Measurements from ENCODE around the gene ERICH2. TPM values are rescaled to one million over a fixed set of nuclear protein-coding genes. Genes with fewer than 3 reads are reported as not detected.
"Not testable (repeated sequence)": the region's sequence is repeated elsewhere in the genome, so short reads cannot be mapped to it uniquely, and the experiment has no call there.

ERICH2 gene
- 0.85 TPM for total RNA-seq

GRCh38 chr2:170770008-170770605 lies at the start of gene ERICH2:
ERICH2 (plus strand) TSS chr2:170770378; CDS start chr2:170770682, 304 bp downstream.
- no peak for DNase-seq (ENCODE audit: low spot score)
- peak; percentile 77 for ATAC-seq
- intact Hi-C loops (cut with DNase I), result no loop called here

- ATAC-seq (no peak), DNase-seq (ENCODE audit: low spot score) (no peak)
- intact Hi-C loops (cut with DNase I), result loop anchor here (1.0 kb wide), 1 partner anchor 22 kb away; no protein-coding TSS in a partner anchor
Observed at GRCh38 chr2:170721678-170722077, 48.5 kb upstream of the ERICH2 start.

GRCh38 chr2:170722301-170722700 lies 47.9 kb upstream of the ERICH2 start:
- DNase-seq (ENCODE audit: low spot score) (no peak), ATAC-seq (no peak)
- intact Hi-C loops (cut with DNase I), result loop anchor here (1.0 kb wide), 1 partner anchor 23 kb away; no protein-coding TSS in a partner anchor

GRCh38 chr2:170723446-170723958 lies 46.7 kb upstream of the ERICH2 start:
- DNase-seq (ENCODE audit: low spot score) (no peak), ATAC-seq (no peak)
- intact Hi-C loops (cut with DNase I), result no loop called here

GRCh38 chr2:170733798-170734600 lies 36.2 kb upstream of the ERICH2 start:
- no peak for ATAC-seq
- DNase-seq (ENCODE audit: low spot score), result no peak
- intact Hi-C loops (cut with DNase I), result no loop called here

GRCh38 chr2:170734601-170735000 lies 35.6 kb upstream of the ERICH2 start:
- intact Hi-C loops (cut with DNase I); DNase-seq (ENCODE audit: low spot score); ATAC-seq: not testable (repeated sequence)

GRCh38 chr2:170736628-170737027 lies 33.5 kb upstream of the ERICH2 start:
- no peak for DNase-seq (ENCODE audit: low spot score)
- intact Hi-C loops (cut with DNase I), result no loop called here
- ATAC-seq, result no peak

GRCh38 chr2:170737406-170737805 lies 32.8 kb upstream of the ERICH2 start:
- ATAC-seq, result no peak
- DNase-seq (ENCODE audit: low spot score), result no peak
- intact Hi-C loops (cut with DNase I), result no loop called here

- intact Hi-C loops (cut with DNase I), result no loop called here
- DNase-seq (ENCODE audit: low spot score) (no peak), ATAC-seq (no peak)
Observed at GRCh38 chr2:170737821-170738220, 32.4 kb upstream of the ERICH2 start.

GRCh38 chr2:170739048-170739447 lies 31.1 kb upstream of the ERICH2 start:
- ATAC-seq, result no peak
- intact Hi-C loops (cut with DNase I), result no loop called here
- no peak for DNase-seq (ENCODE audit: low spot score)

GRCh38 chr2:170739507-170740046 lies 30.6 kb upstream of the ERICH2 start:
- DNase-seq (ENCODE audit: low spot score), result no peak
- intact Hi-C loops (cut with DNase I), result no loop called here

GRCh38 chr2:170740660-170741059 lies 29.5 kb upstream of the ERICH2 start:
- no peak for DNase-seq (ENCODE audit: low spot score)
- intact Hi-C loops (cut with DNase I), result no loop called here
- ATAC-seq, result no peak

More at GRCh38 chr2:170739507-170740046, 30.6 kb upstream of the ERICH2 start:
- ATAC-seq, result no peak

- ATAC-seq (no peak), DNase-seq (ENCODE audit: low spot score) (no peak)
- intact Hi-C loops (cut with DNase I), result no loop called here
Observed at GRCh38 chr2:170742000-170742399, 28.2 kb upstream of the ERICH2 start.

GRCh38 chr2:170742896-170743529 lies 27.2 kb upstream of the ERICH2 start:
- ATAC-seq, result no peak
- DNase-seq (ENCODE audit: low spot score), result no peak
- intact Hi-C loops (cut with DNase I), result no loop called here

GRCh38 chr2:170743530-170744239 lies 26.5 kb upstream of the ERICH2 start:
- intact Hi-C loops (cut with DNase I), result no loop called here
- ATAC-seq (no peak), DNase-seq (ENCODE audit: low spot score) (no peak)

GRCh38 chr2:170744248-170745002 lies 25.8 kb upstream of the ERICH2 start:
- ATAC-seq (no peak), DNase-seq (ENCODE audit: low spot score) (no peak)
- intact Hi-C loops (cut with DNase I), result no loop called here

- ATAC-seq (no peak), DNase-seq (ENCODE audit: low spot score) (no peak)
- intact Hi-C loops (cut with DNase I), result no loop called here
Observed at GRCh38 chr2:170745305-170745704, 24.9 kb upstream of the ERICH2 start.

- intact Hi-C loops (cut with DNase I), result no loop called here
- ATAC-seq (no peak), DNase-seq (ENCODE audit: low spot score) (no peak)
Observed at GRCh38 chr2:170747921-170748320, 22.3 kb upstream of the ERICH2 start.
